Spinal cord (tissue), 10 donors: ENCODE measurements around the gene GALNT10. TPM values are rescaled to one million over a fixed set of nuclear protein-coding genes. Genes with fewer than 3 reads are reported as not detected.

Experiments used
- DNase-seq, 6 donors: peaks; one replicate each; pipeline versions ENCODE4 v3.0.0 to v3.0.0-alpha.2; 2013 to 2015; ENCODE audit warnings: low spot score in 6 of 6, low read depth in 4 of 6
- H3K27ac ChIP-seq: one replicate; pipeline ENCODE4 v1.5.1; 2013; ENCODE audit warnings: low read depth, low read length, control low read depth
- H3K27me3 ChIP-seq: one replicate; pipeline ENCODE4 v1.6.1; 2013; ENCODE audit warnings: low read length; ENCODE audit not compliant: control insufficient read depth, insufficient read depth
- H3K36me3 ChIP-seq: one replicate; pipeline ENCODE4 v1.6.1; 2013; ENCODE audit warnings: low read length; ENCODE audit not compliant: control insufficient read depth, insufficient read depth
- H3K4me1 ChIP-seq: one replicate; pipeline ENCODE4 v1.6.1; 2013; ENCODE audit warnings: low read length; ENCODE audit not compliant: control insufficient read depth, insufficient read depth
- H3K4me3 ChIP-seq: one replicate; pipeline ENCODE4 v1.5.1; 2013; ENCODE audit warnings: low read depth, low read length, control low read depth
- H3K9me3 ChIP-seq: one replicate; pipeline ENCODE4 v1.6.1; 2013; ENCODE audit warnings: low read length; ENCODE audit not compliant: control insufficient read depth, insufficient read depth
- WGBS: methylation state at CpG from one replicate; pipeline ENCODE4 v1.1.5; 2013; ENCODE audit warnings: missing lambda C conversion rate; ENCODE audit not compliant: insufficient coverage; 5-methylcytosine and 5-hydroxymethylcytosine counted together
- polyA plus RNA-seq, 2 donors: library from polyadenylated mRNA; unstranded; fragments of 120-200 nt; gene quantifications; one replicate each; pipeline ENCODE4 v1.2.1, GENCODE V29; 2013; ENCODE audit not compliant: insufficient read length in 2 of 2
- total RNA-seq, 2 donors: library from RNA; depleted of rRNA in 1 of 2; stranded (reverse); fragments of 120-200 nt in 1 of 2; fragments of >200 nt in 1 of 2; gene quantifications; one replicate each; pipeline versions ENCODE4 v1.2.3 to v1.2.4, GENCODE V29; 2013 to 2014
- donor health status: healthy.

GALNT10 gene
- total and polyA plus RNA-seq, 4 donors = 17.2 to 31.2 (median 22.5) TPM

DNA sequence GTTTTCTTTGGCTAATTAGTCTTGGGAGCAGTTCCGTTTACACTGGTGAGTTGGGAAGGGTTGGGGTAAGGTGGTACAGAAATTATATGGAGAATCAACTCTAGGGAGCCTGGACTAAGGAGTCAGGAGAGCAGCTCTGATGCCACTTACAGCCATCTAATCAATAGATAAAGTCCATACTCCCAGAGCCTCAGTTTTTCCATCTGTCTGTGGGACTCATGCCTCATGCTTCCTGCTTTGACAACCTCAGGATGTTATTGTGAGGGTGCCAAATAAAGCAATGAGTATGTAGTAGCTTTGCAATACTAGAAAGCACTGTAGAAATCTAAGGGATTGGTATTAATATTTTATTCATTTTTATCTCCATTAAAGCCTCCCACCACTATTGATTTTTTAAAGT, 105.0 kb downstream of the GALNT10 start:
- Histone ChIP-seq H3K27ac (no peak overlapping the region), H3K27me3 (peaks cover 23% of the 10 kb centered on the region), H3K4me1 (no peaks in the 10 kb centered on the region), H3K4me3 (no peak overlapping the region), H3K36me3 (peaks cover 2% of the 10 kb centered on the region), H3K9me3 (no peaks in the 10 kb centered on the region)
- no peak for DNase-seq
- WGBS = no CpG with 5 or more reads among the region's 1 CpG

DNA sequence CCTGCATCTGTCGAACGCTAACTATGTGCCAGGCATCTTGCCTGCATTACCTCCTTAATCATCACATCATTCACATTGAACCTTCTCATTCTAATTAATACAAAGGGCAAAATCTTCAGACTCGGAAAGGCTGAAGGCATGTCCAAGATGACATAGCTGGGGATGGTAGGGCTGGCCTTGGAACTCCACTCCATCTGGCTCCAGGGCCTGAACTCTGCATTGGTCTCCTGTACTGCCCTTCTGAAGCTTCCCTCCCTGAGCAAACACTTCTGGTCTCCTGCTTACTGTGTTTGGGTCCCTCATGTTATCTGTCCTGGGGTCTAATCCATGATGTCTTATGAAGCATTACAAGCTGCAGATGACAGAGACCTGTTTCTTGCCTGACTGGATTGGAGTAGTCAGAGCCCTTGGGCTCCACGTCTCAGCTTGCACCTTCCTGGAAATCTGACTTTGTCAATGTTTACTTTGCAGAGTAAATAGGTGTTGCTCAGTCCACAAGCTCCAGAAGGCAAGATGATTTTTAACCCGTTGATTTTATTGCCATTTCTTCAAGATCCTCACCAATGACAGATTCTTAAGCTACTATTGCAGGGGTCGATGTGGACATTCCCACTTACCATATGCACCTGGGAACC, 106.1 kb downstream of the GALNT10 start:
- Histone ChIP-seq H3K4me1 (peaks cover 3% of the 10 kb centered on the region), H3K27ac (no peak overlapping the region), H3K27me3 (peaks cover 18% of the 10 kb centered on the region), H3K9me3 (no peaks in the 10 kb centered on the region), H3K36me3 (peaks cover 2% of the 10 kb centered on the region), H3K4me3 (no peak overlapping the region)
- DNase-seq = no peak
- WGBS = 69% methylated on average over 3 of the region's 6 CpGs

DNA sequence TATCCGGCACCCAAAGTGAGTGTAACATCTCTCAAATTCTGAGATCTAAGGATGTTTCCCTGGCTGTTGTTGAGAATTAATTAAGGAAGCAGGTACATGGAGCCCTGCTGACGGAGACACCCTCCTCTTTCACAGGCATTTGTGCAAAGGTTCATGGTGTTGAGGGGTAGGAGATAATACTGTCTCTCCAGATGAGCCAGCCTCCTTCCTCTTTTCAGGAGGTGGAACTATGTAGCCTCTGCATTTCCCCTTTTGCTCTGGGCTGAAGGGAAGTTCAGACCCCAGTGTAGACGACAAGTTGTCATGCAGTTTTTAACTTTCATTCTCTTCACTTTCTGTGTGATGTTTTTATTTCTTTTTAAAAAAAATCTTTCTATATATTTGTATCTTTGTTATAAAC, 107.5 kb downstream of the GALNT10 start:
- WGBS = no CpG with 5 or more reads among the region's 3 CpGs
- H3K27ac ChIP-seq = no peak overlapping the region

DNA sequence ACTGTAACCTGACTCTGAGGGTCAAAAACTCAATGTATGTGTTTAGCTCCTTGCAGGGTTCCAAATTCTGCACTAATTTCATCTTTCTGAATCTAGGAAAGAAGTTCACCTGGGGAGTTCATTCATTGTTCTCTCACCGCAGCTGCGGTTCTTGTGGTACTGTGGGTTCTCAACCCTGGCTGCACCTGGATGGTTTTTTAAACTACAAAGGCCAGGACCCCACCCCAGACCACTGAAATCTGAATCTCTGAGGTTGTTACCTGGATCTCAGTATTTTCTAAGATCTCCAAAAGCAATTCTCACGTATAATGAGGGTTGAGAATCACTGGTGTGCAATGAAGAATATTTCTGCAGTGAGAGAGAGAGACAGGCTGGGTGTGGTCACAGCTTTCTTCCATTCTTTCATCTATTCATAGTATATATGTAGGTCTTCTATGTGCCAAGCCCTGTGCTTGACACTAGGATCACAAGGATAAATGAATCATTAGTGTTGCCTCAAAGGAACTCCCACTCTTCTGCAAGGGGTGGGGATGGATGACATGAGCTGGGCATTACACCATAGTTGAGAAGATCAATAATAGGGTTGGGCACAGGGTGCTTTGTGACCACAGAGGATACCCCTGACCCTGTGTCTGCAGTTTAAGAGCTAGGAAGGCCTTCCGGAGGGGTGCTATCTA, 109.8 kb downstream of the GALNT10 start:
- WGBS = 92% methylated on average over 1 of the region's 4 CpGs

More for the DNA sequence above, 107.5 kb downstream of the GALNT10 start:
- H3K9me3 ChIP-seq = no peaks in the 10 kb centered on the region
- no peak overlapping the region for H3K4me3 ChIP-seq
- no peak for DNase-seq
- peaks cover 2% of the 10 kb centered on the region for H3K36me3 ChIP-seq
- H3K27me3 ChIP-seq = peaks cover 11% of the 10 kb centered on the region
- H3K4me1 ChIP-seq = peaks cover 11% of the 10 kb centered on the region

DNA sequence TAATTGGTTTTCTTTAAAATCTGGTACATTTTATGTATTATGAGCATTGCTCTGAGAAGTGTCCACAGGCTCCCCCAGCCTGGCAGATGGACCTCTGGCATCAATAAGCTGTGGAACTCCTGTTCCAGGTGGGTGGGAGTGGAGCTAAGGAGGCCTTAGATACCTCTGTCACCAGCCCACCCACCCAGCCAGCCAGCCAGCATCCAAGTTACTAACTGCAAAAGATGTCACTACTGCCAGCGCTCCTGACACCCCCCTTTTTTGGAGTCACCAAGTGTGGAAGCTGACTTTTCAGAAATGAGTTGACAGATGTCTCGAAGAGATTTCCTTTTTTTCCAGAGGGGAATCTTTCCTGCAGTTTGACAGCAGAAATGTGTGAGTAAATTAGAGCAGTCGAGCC, 111.2 kb downstream of the GALNT10 start:
- no peak overlapping the region for H3K27ac ChIP-seq
- no peak for DNase-seq
- WGBS = 20% methylated on average over 1 of the region's 3 CpGs

More for the DNA sequence above, 109.8 kb downstream of the GALNT10 start:
- Histone ChIP-seq H3K36me3 (no peaks in the 10 kb centered on the region), H3K9me3 (peaks cover 2% of the 10 kb centered on the region), H3K4me1 (peaks cover 11% of the 10 kb centered on the region), H3K27ac (no peak overlapping the region), H3K4me3 (no peak overlapping the region), H3K27me3 (peaks cover 7% of the 10 kb centered on the region)
- DNase-seq = no peak

DNA sequence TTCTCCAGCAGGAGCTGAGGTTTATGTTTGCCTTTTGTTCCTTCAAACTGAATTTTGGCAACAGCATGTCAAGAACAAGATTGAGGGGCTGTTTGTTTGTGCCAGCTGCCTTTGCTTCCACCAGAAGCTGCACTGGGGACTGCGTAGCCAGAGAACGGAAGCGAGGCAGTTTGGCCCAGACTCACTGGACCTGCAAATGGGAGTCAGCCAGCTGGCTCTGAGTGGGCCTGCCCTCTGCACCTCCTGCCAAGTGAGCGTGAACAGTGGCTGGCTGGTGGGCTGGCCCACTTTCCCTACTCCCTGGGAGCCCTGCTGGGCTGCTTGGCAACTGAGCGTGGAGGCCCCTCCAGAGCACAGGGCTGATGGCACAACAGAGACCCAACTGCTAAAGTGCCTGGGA, 111.6 kb downstream of the GALNT10 start:
- Histone ChIP-seq H3K36me3 (no peaks in the 10 kb centered on the region), H3K27ac (no peak overlapping the region), H3K9me3 (peaks cover 2% of the 10 kb centered on the region)

More for the DNA sequence above, 111.2 kb downstream of the GALNT10 start:
- no peaks in the 10 kb centered on the region for H3K36me3 ChIP-seq
- H3K4me3 ChIP-seq = no peak overlapping the region
- peaks cover 6% of the 10 kb centered on the region for H3K27me3 ChIP-seq
- H3K4me1 ChIP-seq = peaks cover 11% of the 10 kb centered on the region
- peaks cover 2% of the 10 kb centered on the region for H3K9me3 ChIP-seq

DNA sequence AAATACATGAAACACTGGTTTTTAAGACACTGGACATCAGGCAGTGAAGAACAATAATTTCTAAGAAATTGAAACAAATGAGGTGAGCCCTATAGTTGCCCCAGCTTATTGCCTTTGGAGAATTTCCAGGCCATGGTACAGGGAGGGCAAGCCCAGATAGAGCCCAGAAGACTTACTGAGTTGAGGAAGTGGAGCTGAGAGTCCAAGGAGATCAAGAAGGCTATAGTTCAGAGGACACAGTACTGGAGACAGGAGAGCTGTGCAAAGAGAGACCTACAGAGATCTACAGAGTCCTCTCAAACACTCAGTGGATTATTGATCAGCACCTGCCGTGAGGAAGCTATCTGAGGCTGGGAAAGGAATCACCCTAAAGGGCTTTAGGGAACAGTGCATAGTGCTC, 112.6 kb downstream of the GALNT10 start:
- no peak for DNase-seq
- Histone ChIP-seq H3K36me3 (no peaks in the 10 kb centered on the region), H3K27me3 (peaks cover 6% of the 10 kb centered on the region), H3K4me3 (no peak overlapping the region), H3K27ac (no peak overlapping the region), H3K4me1 (peaks cover 11% of the 10 kb centered on the region), H3K9me3 (peaks cover 2% of the 10 kb centered on the region)
- WGBS = no CpG with 5 or more reads among the region's 1 CpG

More for the DNA sequence above, 111.6 kb downstream of the GALNT10 start:
- Histone ChIP-seq H3K4me1 (peaks cover 11% of the 10 kb centered on the region), H3K27me3 (peaks cover 6% of the 10 kb centered on the region), H3K4me3 (no peak overlapping the region)
- WGBS = 15% methylated on average over 5 of the region's 5 CpGs
- DNase-seq = peak; percentile 62 to 96 (median 84)

DNA sequence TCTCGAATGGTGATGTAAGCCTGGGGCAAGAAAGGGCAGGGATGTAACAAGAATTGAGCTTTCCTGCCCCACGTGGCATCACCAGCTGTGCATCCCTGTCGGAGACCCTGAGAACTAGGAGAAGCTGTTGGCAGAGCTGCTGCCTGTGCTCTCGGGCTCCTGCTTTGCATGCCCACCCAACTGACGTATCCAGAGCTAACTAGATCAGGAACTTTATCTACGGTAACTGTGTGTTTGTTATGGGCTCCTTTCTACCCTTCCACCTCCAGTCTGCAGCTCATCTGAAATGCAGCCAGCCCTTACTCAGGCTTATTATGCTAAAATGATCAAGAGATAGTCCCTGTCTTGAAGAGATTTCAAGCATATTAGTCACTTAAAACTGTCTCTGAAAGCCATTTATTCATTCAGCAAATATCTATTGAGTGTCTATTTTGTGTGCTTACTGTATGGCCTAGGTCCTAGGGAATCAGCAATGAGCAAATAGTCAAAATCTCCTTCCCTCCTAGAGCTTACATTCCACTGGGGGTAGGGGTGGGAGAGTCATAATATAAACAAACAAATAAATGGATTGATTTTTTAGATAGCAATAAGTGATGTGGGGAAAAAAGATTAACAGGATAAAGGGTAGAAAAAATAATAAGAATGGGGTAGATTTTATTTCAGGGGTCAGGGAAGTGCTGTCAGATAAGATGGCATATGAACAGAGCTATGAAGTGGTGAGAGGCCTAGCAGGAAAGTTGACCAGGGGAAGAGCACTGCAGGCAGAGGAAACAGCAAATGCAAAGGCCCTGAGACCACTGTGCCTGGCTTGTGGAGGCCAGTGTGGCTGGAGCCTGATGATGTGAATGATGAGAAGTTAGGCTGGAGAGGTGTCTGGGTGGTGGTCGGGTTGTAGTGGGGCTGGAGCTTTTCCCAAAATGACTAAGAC, 118.2 kb downstream of the GALNT10 start:
- no peak for DNase-seq
- Histone ChIP-seq H3K4me3 (no peak overlapping the region), H3K4me1 (no peaks in the 10 kb centered on the region), H3K9me3 (peaks cover 2% of the 10 kb centered on the region), H3K36me3 (no peaks in the 10 kb centered on the region), H3K27ac (no peak overlapping the region), H3K27me3 (peaks cover 3% of the 10 kb centered on the region)
- 85% methylated on average over 4 of the region's 7 CpGs for WGBS

DNA sequence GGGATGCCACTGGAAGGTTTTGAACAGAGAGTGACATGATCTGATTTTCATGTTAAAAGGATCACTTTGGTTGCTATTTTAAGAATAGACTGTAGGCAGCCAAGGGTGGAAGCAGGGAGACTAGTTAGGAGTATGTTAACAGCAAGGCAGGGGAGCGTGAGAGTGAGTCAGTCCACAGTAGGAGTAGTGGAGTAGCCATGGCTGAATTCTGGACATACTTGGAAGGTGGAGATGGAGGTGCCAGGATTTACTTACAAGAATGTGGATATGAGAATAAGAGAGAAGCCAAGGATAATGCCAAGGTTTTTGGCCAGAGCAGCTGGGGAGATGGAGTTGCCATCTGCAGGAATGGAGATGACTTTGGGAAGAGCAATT, 118.8 kb downstream of the GALNT10 start:
- Histone ChIP-seq H3K9me3 (peaks cover 2% of the 10 kb centered on the region), H3K27ac (no peak overlapping the region), H3K27me3 (peaks cover 3% of the 10 kb centered on the region), H3K4me3 (no peak overlapping the region), H3K36me3 (no peaks in the 10 kb centered on the region), H3K4me1 (no peaks in the 10 kb centered on the region)
- WGBS = 95% methylated on average over 1 of the region's 1 CpG
- peak in 1 of 6 donors; percentile 29 for DNase-seq
